A549 (cell line): ENCODE results near the gene TBC1D20. TPM values are rescaled to one million over a fixed set of nuclear protein-coding genes. Genes with fewer than 3 reads are reported as not detected.

Experiments used
- ATAC-seq, 2 experiments: fragments of 200-7000 bp in 1 of 2; fragments of >200 bp in 1 of 2; cut with Nextera tagmentation in 1 of 2; cut with Tn5 transposase in 1 of 2; 3 replicates each; pipeline versions ENCODE4 v1.8.0 to v1.9.1; 2018 to 2020; ENCODE audit warnings: mild to moderate bottlenecking in 1 of 2, moderate library complexity in 1 of 2
- CTCF ChIA-PET: fragments of 300-600 bp; sonication (Branson Sonifier 250); formaldehyde crosslinking; extraction: SDS; loops from one replicate; lab custom pipeline; 2021; ENCODE audit warnings: antibody characterized with exemption, inconsistent platforms; lab: Yijun Ruan, JAX
- POLR2A ChIA-PET: fragments of 350-600 bp; formaldehyde crosslinking; extraction: SDS; loops from one replicate; lab custom pipeline; 2021; ENCODE audit warnings: antibody characterized with exemption, inconsistent platforms; lab: Yijun Ruan, JAX
- DNase-seq, 2 experiments: peaks; one replicate each; pipeline versions ENCODE4 v3.0.0 to v3.0.0-alpha.2; 2011 to 2016; ENCODE audit warnings: low read depth in 1 of 2, low spot score in 1 of 2
- FAIRE-seq: peaks from 2 replicates; lab custom pipeline; 2011; peaks lifted over from hg19 to GRCh38; lab: Jason Lieb, UNC
- H3K27ac ChIP-seq, 2 experiments: fragments of >200 bp; sonication (Bioruptor Twin); formaldehyde crosslinking; 3 replicates each; pipeline ENCODE4 v1.5.1; 2016 to 2017
- H3K4me1 ChIP-seq: fragments of >200 bp; sonication (Bioruptor Twin); formaldehyde crosslinking; 3 replicates; pipeline ENCODE4 v1.6.1; 2016
- H3K4me2 ChIP-seq: fragments of >200 bp; sonication (Bioruptor Twin); formaldehyde crosslinking; 3 replicates; pipeline ENCODE4 v1.6.1; 2016
- H3K4me3 ChIP-seq: fragments of >200 bp; sonication (Bioruptor Twin); formaldehyde crosslinking; 3 replicates; pipeline ENCODE4 v1.5.1; 2016
- H3K9me3 ChIP-seq: fragments of >200 bp; sonication (Bioruptor Twin); formaldehyde crosslinking; 3 replicates; pipeline ENCODE4 v1.6.1; 2016
- CBX2 ChIP-seq: fragments of 200-600 bp; sonication (generic); IDR thresholded peaks from 2 replicates; pipeline ENCODE4 v1.6.1; 2016; ENCODE audit warnings: low read depth, mild to moderate bottlenecking, borderline replicate concordance
- CBX8 ChIP-seq: fragments of 200-600 bp; sonication (generic); IDR thresholded peaks from 2 replicates; pipeline ENCODE4 v1.6.1; 2016
- CHD4 ChIP-seq: fragments of 200-600 bp; sonication (generic); IDR thresholded peaks from 2 replicates; pipeline ENCODE4 v1.6.1; 2016; ENCODE audit warnings: antibody characterized with exemption, mild to moderate bottlenecking, borderline replicate concordance
- EHF ChIP-seq: fragments of 250-450 bp; sonication (Bioruptor Pico); IDR thresholded peaks from 2 replicates; pipeline ENCODE4 v1.5.0; 2020; ENCODE audit warnings: mild to moderate bottlenecking
- FOSL2 ChIP-seq, 2 experiments: fragments of 450-650 bp in 1 of 2; fragments of >200 bp in 1 of 2; sonication (Bioruptor Twin) in 1 of 2; formaldehyde crosslinking; IDR thresholded peaks; 2 replicates each; pipeline versions ENCODE4 v1.5.0 to v1.6.1; 2016 to 2020; ENCODE audit warnings: mild to moderate bottlenecking in 1 of 2, moderate library complexity in 1 of 2
- JUN ChIP-seq, 2 experiments: fragments of >200 bp; sonication (Bioruptor Twin); formaldehyde crosslinking; IDR thresholded peaks; 2 replicates in 1 of 2; 3 replicates in 1 of 2; pipeline ENCODE4 v1.6.1; 2016 to 2017
- MYC ChIP-seq: IDR thresholded peaks from 2 replicates; pipeline ENCODE4 v1.6.1; 2012; ENCODE audit warnings: mild to moderate bottlenecking, inconsistent platforms, low read length, improper control_type of control experiment, borderline replicate concordance
- NPAS2 ChIP-seq: fragments of 250-450 bp; sonication (Bioruptor Pico); IDR thresholded peaks from 2 replicates; pipeline ENCODE4 v1.8.0; 2022; ENCODE audit warnings: mild to moderate bottlenecking, moderate library complexity, borderline replicate concordance
- POLR2AphosphoS2 ChIP-seq: conservative IDR thresholded peaks from 2 replicates; pipeline ENCODE4 v1.6.1; 2012; ENCODE audit warnings: low read length, improper control_type of control experiment, inconsistent platforms
- RCOR1 ChIP-seq: fragments of 150-350 bp; IDR thresholded peaks from 2 replicates; pipeline ENCODE4 v1.6.1; 2014; ENCODE audit warnings: antibody characterized with exemption, low read length, low read depth
- TFCP2L1 ChIP-seq: fragments of 250-450 bp; sonication (Bioruptor Pico); IDR thresholded peaks from 2 replicates; pipeline ENCODE4 v1.5.0; 2021; ENCODE audit warnings: mild to moderate bottlenecking
- ZC3H11A ChIP-seq: fragments of 450-650 bp; IDR thresholded peaks from 2 replicates; pipeline ENCODE4 v1.6.1; 2014; ENCODE audit warnings: antibody characterized with exemption, mild to moderate bottlenecking
- ZNF302 ChIP-seq: fragments of 250-450 bp; sonication (Bioruptor Pico); IDR thresholded peaks from 2 replicates; pipeline ENCODE4 v1.9.0; 2021; ENCODE audit warnings: inconsistent platforms, mild to moderate bottlenecking, moderate library complexity
- WGBS: methylation state at CpG from one replicate; pipeline ENCODE4 v1.1.6; 2017; ENCODE audit errors: missing lambda C conversion rate; 5-methylcytosine and 5-hydroxymethylcytosine counted together
- polyA plus RNA-seq, 4 experiments: library from polyadenylated mRNA; depleted of rRNA in 3 of 4; stranded (reverse); fragments of >200 nt; fragmentation: RNase III in 1 of 4; extraction: RNeasy Plus Mini Kit Qiagen cat#74134 plus additional on column Dnase treatment in 1 of 4; gene quantifications; 2 replicates in 3 of 4; 3 replicates in 1 of 4; pipeline ENCODE4 v1.2.3, GENCODE V29; 2011 to 2017
- TF ChIP-seq, protein P1 (sequence below): IDR thresholded peaks from 2 replicates; pipeline ENCODE4 v1.6.1; 2012
- TF ChIP-seq, protein P2 (sequence below): fragments of 200-600 bp; sonication (generic); IDR thresholded peaks from 2 replicates; pipeline ENCODE4 v1.6.1; 2016; ENCODE audit warnings: antibody characterized with exemption, mild to moderate bottlenecking, moderate library complexity
- TF ChIP-seq, protein P3 (sequence below): fragments of 250-450 bp; sonication (Bioruptor Pico); IDR thresholded peaks from 2 replicates; pipeline ENCODE4 v1.5.0; 2020; ENCODE audit warnings: low read depth, mild to moderate bottlenecking, moderate library complexity
- TF ChIP-seq, protein P4 (sequence below): fragments of >200 bp; sonication (Bioruptor Twin); formaldehyde crosslinking; IDR thresholded peaks from 2 replicates; pipeline ENCODE4 v1.6.1; 2016
- TF ChIP-seq, protein P5 (sequence below): fragments of >200 bp; sonication (Bioruptor Twin); formaldehyde crosslinking; IDR thresholded peaks from 3 replicates; pipeline ENCODE4 v1.6.1; 2016
- TF ChIP-seq, protein P6 (sequence below): fragments of 150-350 bp; IDR thresholded peaks from 2 replicates; pipeline ENCODE4 v1.6.1; 2014; ENCODE audit warnings: low read depth, mild to moderate bottlenecking, low read length

TBC1D20 gene
- polyA plus RNA-seq, 2 of the 4 experiments (the other 2 are of a cell fraction), result 28.0 to 43.4 TPM

DNA sequence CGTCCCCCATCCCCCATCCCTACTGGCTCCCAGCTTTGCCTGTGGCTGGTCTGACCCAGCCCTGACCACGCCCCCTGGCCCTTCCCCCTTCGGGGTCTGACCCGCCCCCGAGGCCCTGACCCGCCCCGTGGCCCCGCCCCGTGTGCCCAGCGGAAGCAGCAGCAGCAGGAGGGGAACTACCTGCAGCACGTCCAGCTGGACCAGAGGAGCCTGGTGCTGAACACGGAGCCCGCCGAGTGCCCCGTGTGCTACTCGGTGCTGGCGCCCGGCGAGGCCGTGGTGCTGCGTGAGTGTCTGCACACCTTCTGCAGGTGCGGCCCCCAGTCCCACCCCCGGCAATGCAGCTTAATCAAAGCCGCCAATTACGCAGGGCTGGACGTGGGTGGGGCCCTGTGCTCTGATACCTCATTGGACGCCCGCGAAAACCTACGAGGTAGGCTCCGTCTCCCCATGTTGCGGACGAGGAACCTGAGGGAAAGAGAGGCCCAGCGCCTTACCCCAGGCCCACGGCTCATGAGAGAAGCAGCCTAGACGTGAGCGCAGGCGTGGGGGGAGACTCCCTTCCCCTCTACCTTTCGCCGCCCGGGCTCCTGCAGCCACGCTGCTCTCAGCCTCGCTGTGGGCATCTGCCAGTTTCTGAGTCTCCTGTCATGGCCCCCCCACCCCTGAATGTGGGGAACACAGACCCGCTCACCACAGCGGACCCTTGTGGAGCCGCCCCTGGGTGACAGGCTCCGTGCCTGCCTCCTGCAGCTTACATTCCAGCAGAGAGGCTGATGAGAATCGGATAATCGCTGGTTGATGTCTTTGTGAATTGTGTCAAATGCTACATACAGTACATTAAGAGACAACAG is 41.4 kb downstream of the TBC1D20 start:
- no peak for FAIRE-seq

DNA sequence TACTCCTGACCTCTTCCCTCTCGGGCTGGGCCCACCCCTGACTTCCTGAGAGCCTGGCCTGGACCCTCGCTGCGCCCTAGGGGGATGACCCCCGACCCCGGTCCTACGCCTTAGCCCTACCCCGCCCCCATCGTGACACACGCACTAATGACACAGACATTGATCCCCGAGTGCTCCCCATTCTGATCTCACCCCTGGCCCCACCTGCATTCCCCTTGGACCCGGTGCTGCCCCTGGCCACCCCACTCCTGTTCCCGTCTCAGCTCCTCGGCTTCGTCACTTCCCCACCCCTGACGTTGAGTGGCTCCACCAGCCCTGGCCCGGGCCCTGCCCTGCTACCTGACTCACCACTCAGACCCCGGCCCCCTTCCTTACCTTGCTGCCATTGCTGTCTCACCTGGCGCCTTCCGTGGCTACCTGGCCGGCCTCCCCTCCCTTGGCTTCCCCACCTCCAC is 42.1 kb downstream of the TBC1D20 start:
- peak overlapping the region in 1 of 2 experiments; percentile 59; a peak in 3 of 6 replicates for H3K27ac ChIP-seq
- peaks cover 28% of the 10 kb centered on the region for H3K4me1 ChIP-seq
- no peak overlapping the region; the same call in 2 of the 3 replicates for H3K4me2 ChIP-seq
- ATAC-seq, result peak; percentile 28 to 32; a peak in 4 of 6 replicates
- CTCF ChIA-PET, result interaction anchor here (0.6 to 5.7 kb wide), 3 partner anchors 11 to 66 kb away, joined by 3 to 56 read pairs (median 15); no protein-coding TSS in a partner anchor
- WGBS, result 91% methylated on average over 20 of the region's 20 CpGs
- no peaks in the 10 kb centered on the region for H3K9me3 ChIP-seq
- no peak overlapping the region for H3K4me3 ChIP-seq
- TF ChIP-seq JUN (IDR thresholded peaks at IDR 0.05) (0 out of 5 replicates have a peak, but pooled peaks of 1 of the 2 experiments have one; percentile 14), RCOR1 (no peak)
- TF ChIP-seq, protein P1, sequence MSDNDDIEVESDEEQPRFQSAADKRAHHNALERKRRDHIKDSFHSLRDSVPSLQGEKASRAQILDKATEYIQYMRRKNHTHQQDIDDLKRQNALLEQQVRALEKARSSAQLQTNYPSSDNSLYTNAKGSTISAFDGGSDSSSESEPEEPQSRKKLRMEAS, result no peak
- POLR2A ChIA-PET, result interaction anchor here (1.6 kb wide), 1 partner anchor 13 kb away, joined by 4 read pairs; no protein-coding TSS in a partner anchor
- no peak for DNase-seq
- no peak for FAIRE-seq

More for the DNA sequence above, 41.4 kb downstream of the TBC1D20 start:
- Histone ChIP-seq H3K27ac (peak overlapping the region in 1 of 2 experiments; percentile 59; a peak in 3 of 6 replicates), H3K4me3 (no peak overlapping the region), H3K4me1 (peaks cover 21% of the 10 kb centered on the region), H3K9me3 (no peaks in the 10 kb centered on the region), H3K4me2 (no peak overlapping the region)
- CTCF ChIA-PET, result interaction anchor here (0.6 to 5.7 kb wide), 3 partner anchors 11 to 67 kb away, joined by 3 to 56 read pairs (median 15); no protein-coding TSS in a partner anchor
- TF ChIP-seq, protein P2, sequence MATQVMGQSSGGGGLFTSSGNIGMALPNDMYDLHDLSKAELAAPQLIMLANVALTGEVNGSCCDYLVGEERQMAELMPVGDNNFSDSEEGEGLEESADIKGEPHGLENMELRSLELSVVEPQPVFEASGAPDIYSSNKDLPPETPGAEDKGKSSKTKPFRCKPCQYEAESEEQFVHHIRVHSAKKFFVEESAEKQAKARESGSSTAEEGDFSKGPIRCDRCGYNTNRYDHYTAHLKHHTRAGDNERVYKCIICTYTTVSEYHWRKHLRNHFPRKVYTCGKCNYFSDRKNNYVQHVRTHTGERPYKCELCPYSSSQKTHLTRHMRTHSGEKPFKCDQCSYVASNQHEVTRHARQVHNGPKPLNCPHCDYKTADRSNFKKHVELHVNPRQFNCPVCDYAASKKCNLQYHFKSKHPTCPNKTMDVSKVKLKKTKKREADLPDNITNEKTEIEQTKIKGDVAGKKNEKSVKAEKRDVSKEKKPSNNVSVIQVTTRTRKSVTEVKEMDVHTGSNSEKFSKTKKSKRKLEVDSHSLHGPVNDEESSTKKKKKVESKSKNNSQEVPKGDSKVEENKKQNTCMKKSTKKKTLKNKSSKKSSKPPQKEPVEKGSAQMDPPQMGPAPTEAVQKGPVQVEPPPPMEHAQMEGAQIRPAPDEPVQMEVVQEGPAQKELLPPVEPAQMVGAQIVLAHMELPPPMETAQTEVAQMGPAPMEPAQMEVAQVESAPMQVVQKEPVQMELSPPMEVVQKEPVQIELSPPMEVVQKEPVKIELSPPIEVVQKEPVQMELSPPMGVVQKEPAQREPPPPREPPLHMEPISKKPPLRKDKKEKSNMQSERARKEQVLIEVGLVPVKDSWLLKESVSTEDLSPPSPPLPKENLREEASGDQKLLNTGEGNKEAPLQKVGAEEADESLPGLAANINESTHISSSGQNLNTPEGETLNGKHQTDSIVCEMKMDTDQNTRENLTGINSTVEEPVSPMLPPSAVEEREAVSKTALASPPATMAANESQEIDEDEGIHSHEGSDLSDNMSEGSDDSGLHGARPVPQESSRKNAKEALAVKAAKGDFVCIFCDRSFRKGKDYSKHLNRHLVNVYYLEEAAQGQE, result no peak
- TF ChIP-seq MYC, result no peak
- TF ChIP-seq CBX2, result no peak
- TF ChIP-seq, protein P3, sequence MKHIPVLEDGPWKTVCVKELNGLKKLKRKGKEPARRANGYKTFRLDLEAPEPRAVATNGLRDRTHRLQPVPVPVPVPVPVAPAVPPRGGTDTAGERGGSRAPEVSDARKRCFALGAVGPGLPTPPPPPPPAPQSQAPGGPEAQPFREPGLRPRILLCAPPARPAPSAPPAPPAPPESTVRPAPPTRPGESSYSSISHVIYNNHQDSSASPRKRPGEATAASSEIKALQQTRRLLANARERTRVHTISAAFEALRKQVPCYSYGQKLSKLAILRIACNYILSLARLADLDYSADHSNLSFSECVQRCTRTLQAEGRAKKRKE, result no peak
- TF ChIP-seq ZNF302 (CRISPR knock-in tag), result no peak
- TF ChIP-seq, protein P4, sequence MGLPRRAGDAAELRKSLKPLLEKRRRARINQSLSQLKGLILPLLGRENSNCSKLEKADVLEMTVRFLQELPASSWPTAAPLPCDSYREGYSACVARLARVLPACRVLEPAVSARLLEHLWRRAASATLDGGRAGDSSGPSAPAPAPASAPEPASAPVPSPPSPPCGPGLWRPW, result no peak
- no peak for TF ChIP-seq CHD4
- TF ChIP-seq TFCP2L1 (CRISPR knock-in tag), result no peak
- TF ChIP-seq EHF (CRISPR knock-in tag), result no peak
- TF ChIP-seq ZC3H11A, result no peak
- TF ChIP-seq JUN (IDR thresholded peaks at IDR 0.05), result no peak
- TF ChIP-seq FOSL2 (IDR thresholded peaks at IDR 0.05), result no peak
- no peak for TF ChIP-seq FOSL2 (CRISPR knock-in tag; IDR thresholded peaks at IDR 0.05)
- no peak for TF ChIP-seq POLR2AphosphoS2
- TF ChIP-seq, protein P5, sequence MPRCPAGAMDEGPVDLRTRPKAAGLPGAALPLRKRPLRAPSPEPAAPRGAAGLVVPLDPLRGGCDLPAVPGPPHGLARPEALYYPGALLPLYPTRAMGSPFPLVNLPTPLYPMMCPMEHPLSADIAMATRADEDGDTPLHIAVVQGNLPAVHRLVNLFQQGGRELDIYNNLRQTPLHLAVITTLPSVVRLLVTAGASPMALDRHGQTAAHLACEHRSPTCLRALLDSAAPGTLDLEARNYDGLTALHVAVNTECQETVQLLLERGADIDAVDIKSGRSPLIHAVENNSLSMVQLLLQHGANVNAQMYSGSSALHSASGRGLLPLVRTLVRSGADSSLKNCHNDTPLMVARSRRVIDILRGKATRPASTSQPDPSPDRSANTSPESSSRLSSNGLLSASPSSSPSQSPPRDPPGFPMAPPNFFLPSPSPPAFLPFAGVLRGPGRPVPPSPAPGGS, result no peak
- TF ChIP-seq, protein P1, result no peak
- no peak for TF ChIP-seq NPAS2 (CRISPR knock-in tag)
- TF ChIP-seq, protein P6, sequence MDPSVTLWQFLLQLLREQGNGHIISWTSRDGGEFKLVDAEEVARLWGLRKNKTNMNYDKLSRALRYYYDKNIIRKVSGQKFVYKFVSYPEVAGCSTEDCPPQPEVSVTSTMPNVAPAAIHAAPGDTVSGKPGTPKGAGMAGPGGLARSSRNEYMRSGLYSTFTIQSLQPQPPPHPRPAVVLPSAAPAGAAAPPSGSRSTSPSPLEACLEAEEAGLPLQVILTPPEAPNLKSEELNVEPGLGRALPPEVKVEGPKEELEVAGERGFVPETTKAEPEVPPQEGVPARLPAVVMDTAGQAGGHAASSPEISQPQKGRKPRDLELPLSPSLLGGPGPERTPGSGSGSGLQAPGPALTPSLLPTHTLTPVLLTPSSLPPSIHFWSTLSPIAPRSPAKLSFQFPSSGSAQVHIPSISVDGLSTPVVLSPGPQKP, result no peak
- no peak for TF ChIP-seq CBX8
- POLR2A ChIA-PET, result interaction anchor here (1.6 kb wide), 1 partner anchor 14 kb away, joined by 4 read pairs; no protein-coding TSS in a partner anchor
- peak; percentile 11 to 69; a peak in 3 of 6 replicates for ATAC-seq
- WGBS, result 93% methylated on average over 26 of the region's 49 CpGs
- DNase-seq, result peak; percentile 63 to 70
